IPS-15b (cell line): ENCODE results near the gene HELZ2.
"Not testable (repeated sequence)": the region's sequence is repeated elsewhere in the genome, so short reads cannot be mapped to it uniquely, and the experiment has no call there.

Source experiments
- H3K27me3 ChIP-seq: one replicate; pipeline ENCODE4 v1.6.1; 2013; ENCODE audit warnings: low read length; ENCODE audit not compliant: control insufficient read depth, insufficient read depth
- H3K36me3 ChIP-seq: one replicate; pipeline ENCODE4 v1.6.1; 2013; ENCODE audit warnings: low read length; ENCODE audit not compliant: control insufficient read depth, insufficient read depth
- H3K4me1 ChIP-seq: one replicate; pipeline ENCODE4 v1.6.1; 2013; ENCODE audit warnings: mild to moderate bottlenecking, low read length; ENCODE audit not compliant: control insufficient read depth, insufficient read depth
- H3K4me3 ChIP-seq: one replicate; pipeline ENCODE4 v1.5.1; 2013; ENCODE audit warnings: low read depth, low read length
- H3K9ac ChIP-seq: one replicate; pipeline ENCODE4 v1.6.1; 2013; ENCODE audit warnings: low read depth, mild to moderate bottlenecking, low read length
- H3K9me3 ChIP-seq: one replicate; pipeline ENCODE4 v1.6.1; 2013; ENCODE audit warnings: mild to moderate bottlenecking, low read length; ENCODE audit not compliant: control insufficient read depth, insufficient read depth

The HELZ2 gene

DNA sequence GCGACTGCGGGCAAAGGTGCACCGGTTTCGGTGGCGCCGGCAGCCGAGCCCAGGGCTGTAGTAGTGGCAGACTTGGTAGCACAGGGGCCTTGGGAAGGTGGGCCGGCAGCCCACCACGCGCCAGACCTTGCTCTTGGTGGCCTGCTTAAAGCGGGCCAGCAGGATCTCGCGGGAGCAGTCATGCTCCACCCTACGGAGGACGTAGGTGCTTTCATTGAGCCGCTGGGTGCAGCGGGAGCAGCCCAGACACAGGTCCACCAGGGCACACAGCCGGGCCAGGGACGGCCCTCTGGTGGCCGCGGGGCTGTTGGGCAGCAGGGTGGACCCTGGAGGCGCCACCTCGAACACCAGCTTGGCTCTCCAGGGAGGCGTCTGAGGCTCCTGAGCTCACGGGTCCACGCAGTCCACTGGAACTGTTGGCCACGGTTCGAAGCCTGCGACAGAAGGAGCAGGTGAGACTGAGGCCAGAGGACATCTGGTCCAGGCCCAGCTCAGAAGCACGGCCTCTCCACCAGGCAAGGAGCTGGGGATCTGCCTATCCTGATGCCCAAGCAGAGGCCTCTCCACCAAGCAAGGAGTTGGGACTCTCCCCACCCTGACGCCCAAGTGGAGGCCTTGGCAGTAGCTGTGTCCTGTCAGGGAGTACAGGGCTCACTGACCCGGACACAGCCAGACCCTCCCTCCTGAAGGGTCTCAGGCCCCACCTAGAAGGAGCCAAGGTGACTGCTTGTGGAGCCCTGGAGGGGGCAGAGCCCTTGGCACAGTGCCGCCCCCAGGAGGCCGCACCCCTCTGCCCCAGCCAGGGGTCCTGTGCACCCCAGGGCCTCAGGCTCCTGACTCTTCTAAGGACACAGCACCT, 1.0 kb downstream of the HELZ2 start:
- peaks cover 12% of the 10 kb centered on the region for H3K36me3 ChIP-seq
- peaks cover 2% of the 10 kb centered on the region for H3K4me1 ChIP-seq
- H3K4me3 ChIP-seq, result peak overlapping the region; percentile 72
- H3K27me3 ChIP-seq, result no peaks in the 10 kb centered on the region
- no peaks in the 10 kb centered on the region for H3K9me3 ChIP-seq
- no peak overlapping the region for H3K9ac ChIP-seq

DNA sequence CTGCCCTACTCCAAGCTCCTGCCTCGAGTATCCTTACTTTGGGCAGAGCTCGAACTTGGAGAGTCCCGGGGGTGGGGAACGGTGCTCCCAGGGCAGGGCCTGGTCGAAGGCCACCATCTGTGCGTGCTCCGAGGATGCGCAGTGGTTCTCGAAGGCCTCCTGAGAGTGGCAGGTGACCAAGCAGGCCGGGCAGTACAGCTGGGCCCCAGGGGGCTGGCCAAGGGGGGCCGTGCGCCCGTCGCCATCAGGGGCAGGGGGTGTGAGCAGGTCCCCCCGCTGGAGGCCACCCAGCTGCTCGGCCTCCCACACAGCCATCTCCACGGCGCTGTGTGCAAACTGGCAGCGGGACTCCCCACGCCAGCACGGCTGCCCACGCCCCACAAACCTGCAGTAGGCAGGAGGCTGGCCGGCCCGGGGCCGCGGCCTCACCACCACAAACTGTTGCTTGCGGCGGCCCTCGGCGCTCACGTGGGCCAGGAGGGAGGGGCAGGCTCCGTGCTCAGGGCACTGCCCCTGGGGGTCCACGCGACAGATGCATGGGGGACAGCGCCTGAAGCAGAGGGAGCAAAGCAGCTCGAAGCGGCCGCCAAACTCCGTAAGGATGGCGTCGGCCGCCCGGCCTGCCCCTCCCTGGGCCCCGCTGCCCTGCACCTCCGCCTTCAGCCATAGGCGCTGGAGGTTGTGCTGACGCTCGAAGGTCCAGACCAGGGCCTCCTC, 1.8 kb downstream of the HELZ2 start:
- no peak overlapping the region for H3K4me3 ChIP-seq
- no peaks in the 10 kb centered on the region for H3K27me3 ChIP-seq
- H3K9me3 ChIP-seq, result no peaks in the 10 kb centered on the region
- H3K4me1 ChIP-seq, result peaks cover 2% of the 10 kb centered on the region
- H3K36me3 ChIP-seq, result peaks cover 13% of the 10 kb centered on the region
- H3K9ac ChIP-seq, result no peak overlapping the region

GRCh38 chr20:63571087-63571478, 3.0 kb downstream of the HELZ2 start:
- not testable (repeated sequence) for H3K27me3 ChIP-seq, H3K4me3 ChIP-seq, H3K9me3 ChIP-seq, H3K4me1 ChIP-seq, H3K9ac ChIP-seq
- peaks cover 13% of the 10 kb centered on the region for H3K36me3 ChIP-seq

GRCh38 chr20:63570281-63571086, 3.6 kb downstream of the HELZ2 start:
- H3K27me3 ChIP-seq, result no peaks in the 10 kb centered on the region
- peaks cover 17% of the 10 kb centered on the region for H3K36me3 ChIP-seq
- H3K4me1 ChIP-seq, result peaks cover 2% of the 10 kb centered on the region
- no peak overlapping the region for H3K9ac ChIP-seq
- no peaks in the 10 kb centered on the region for H3K9me3 ChIP-seq
- H3K4me3 ChIP-seq, result no peak overlapping the region

- Histone ChIP-seq H3K9me3 (no peaks in the 10 kb centered on the region), H3K36me3 (peaks cover 24% of the 10 kb centered on the region), H3K27me3 (no peaks in the 10 kb centered on the region), H3K9ac (no peak overlapping the region), H3K4me3 (no peak overlapping the region), H3K4me1 (no peaks in the 10 kb centered on the region)
Observed at GRCh38 chr20:63568986-63569949, 4.8 kb downstream of the HELZ2 start.

DNA sequence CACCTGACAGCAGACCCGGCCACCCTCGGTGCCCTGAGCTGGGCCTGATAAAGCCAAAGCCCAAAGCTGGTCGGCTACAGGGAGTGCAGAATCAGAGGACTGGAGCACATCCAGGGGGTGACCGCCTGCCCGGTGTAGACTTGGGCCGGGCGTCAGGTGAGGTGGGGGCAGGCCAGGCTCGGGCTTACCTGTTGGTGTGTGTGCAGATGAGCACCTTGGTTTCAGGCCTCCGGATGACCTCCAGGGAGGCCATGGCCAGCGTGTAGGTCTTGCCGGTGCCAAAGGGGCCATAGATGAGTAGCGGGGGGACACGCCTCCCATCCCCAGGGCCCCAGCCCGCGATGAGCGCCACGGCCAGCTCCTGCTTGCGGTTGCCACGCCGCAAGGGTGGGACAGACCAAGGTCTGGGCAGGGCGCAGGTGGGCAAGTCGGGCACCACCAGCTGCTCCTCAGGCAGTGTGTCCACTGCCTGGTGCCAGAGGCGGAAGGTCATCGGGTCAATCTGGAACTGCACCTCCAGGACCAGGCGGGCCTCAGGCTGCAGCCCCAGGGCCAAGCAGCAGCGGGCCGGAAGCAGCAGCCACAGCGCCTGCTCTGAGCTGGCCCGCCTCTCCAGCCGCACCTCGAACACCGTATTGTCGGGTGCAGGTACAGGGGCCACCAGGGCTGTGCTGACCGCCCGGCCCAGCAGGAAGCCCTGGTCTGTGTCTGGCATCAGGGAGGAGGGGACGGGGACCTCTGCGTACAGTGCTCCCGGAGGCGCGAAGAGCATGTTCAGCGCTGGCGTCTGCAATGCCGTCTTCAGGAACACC, 5.7 kb downstream of the HELZ2 start:
- no peaks in the 10 kb centered on the region for H3K27me3 ChIP-seq
- H3K4me3 ChIP-seq, result no peak overlapping the region
- no peaks in the 10 kb centered on the region for H3K9me3 ChIP-seq
- H3K36me3 ChIP-seq, result peaks cover 33% of the 10 kb centered on the region
- H3K4me1 ChIP-seq, result no peaks in the 10 kb centered on the region
- no peak overlapping the region for H3K9ac ChIP-seq

GRCh38 chr20:63567386-63568169, 6.5 kb downstream of the HELZ2 start:
- no peaks in the 10 kb centered on the region for H3K4me1 ChIP-seq
- H3K4me3 ChIP-seq, result no peak overlapping the region
- H3K36me3 ChIP-seq, result peaks cover 33% of the 10 kb centered on the region
- no peaks in the 10 kb centered on the region for H3K27me3 ChIP-seq
- no peaks in the 10 kb centered on the region for H3K9me3 ChIP-seq
- H3K9ac ChIP-seq, result no peak overlapping the region

GRCh38 chr20:63567136-63567385, 7.0 kb downstream of the HELZ2 start:
- no peaks in the 10 kb centered on the region for H3K9me3 ChIP-seq
- H3K36me3 ChIP-seq, result peaks cover 33% of the 10 kb centered on the region
- H3K27me3 ChIP-seq, result no peaks in the 10 kb centered on the region
- H3K4me3 ChIP-seq, result no peak overlapping the region
- H3K9ac ChIP-seq, result no peak overlapping the region
- H3K4me1 ChIP-seq, result no peaks in the 10 kb centered on the region

GRCh38 chr20:63566395-63567135, 7.5 kb downstream of the HELZ2 start:
- Histone ChIP-seq H3K9me3 (no peaks in the 10 kb centered on the region), H3K36me3 (peaks cover 33% of the 10 kb centered on the region), H3K4me1 (no peaks in the 10 kb centered on the region), H3K27me3 (no peaks in the 10 kb centered on the region), H3K9ac (no peak overlapping the region), H3K4me3 (no peak overlapping the region)
